Prostate gland (tissue), 2 donors: Measurements from ENCODE around the gene FRMPD4. TPM values are rescaled to one million over a fixed set of nuclear protein-coding genes. Genes with fewer than 3 reads are reported as not detected.

Experiments used
- DNase-seq: peaks from one replicate; pipeline ENCODE4 v3.0.0-alpha.2; 2019; ENCODE audit warnings: low spot score
- H3K27ac ChIP-seq, 2 donors: fragments of 200-600 bp; sonication (generic); 2 replicates each; pipeline ENCODE4 v1.5.1; 2017 to 2019
- H3K27me3 ChIP-seq: fragments of 200-600 bp; sonication (generic); replicated peaks from 2 replicates; pipeline ENCODE4 v1.5.1; 2019; ENCODE audit not compliant: insufficient read depth
- H3K36me3 ChIP-seq, 2 donors: fragments of 200-600 bp; sonication (generic); 1 replicate in 1 of 2; 2 replicates in 1 of 2; pipeline versions ENCODE4 v1.5.1 to v1.8.1; 2017 to 2019
- H3K4me1 ChIP-seq: fragments of 200-600 bp; sonication (generic); replicated peaks from 2 replicates; pipeline ENCODE4 v1.5.1; 2019
- H3K4me3 ChIP-seq, 2 donors: fragments of 200-600 bp; sonication (generic); 2 replicates each; pipeline ENCODE4 v1.5.1; 2017 to 2019
- H3K9me3 ChIP-seq: fragments of 200-600 bp; sonication (generic); 2 replicates; pipeline ENCODE4 v1.5.1; 2017
- CTCF ChIP-seq, 4 experiments: fragments of 200-600 bp in 2 of 4; fragments of 450-650 bp in 2 of 4; sonication (generic) in 2 of 4; IDR thresholded peaks; 1 replicate in 3 of 4; 2 replicates in 1 of 4; pipeline ENCODE4 v1.5.1; 2016 to 2019; ENCODE audit warnings: antibody characterized with exemption in 4 of 4, mild to moderate bottlenecking in 2 of 4, moderate library complexity in 2 of 4
- POLR2A ChIP-seq: fragments of 450-650 bp; IDR thresholded peaks from one replicate; pipeline ENCODE4 v1.6.1; 2016; ENCODE audit warnings: antibody characterized with exemption, mild to moderate bottlenecking
- POLR2AphosphoS5 ChIP-seq: sonication (generic); formaldehyde crosslinking; IDR thresholded peaks from one replicate; pipeline ENCODE4 v1.6.1; 2017; ENCODE audit warnings: antibody characterized with exemption
- WGBS: methylation state at CpG from one replicate; pipeline ENCODE4 v1.1.5; 2018; 5-methylcytosine and 5-hydroxymethylcytosine counted together
- intact Hi-C: fragments of 100-400 bp; cut with DNase I; formaldehyde crosslinking; loops from one replicate; pipeline ENCODE4 v1.14.2; 2022
- total RNA-seq, 2 donors: library from RNA; depleted of rRNA; stranded (reverse); fragments of >200 nt; gene quantifications; one replicate each; pipeline ENCODE4 v1.1.0, GENCODE V29; 2016

Gene FRMPD4
- total RNA-seq, 2 donors from 2014 or later = 0.09 to 1.2 TPM

GRCh38 chrX:12403474-12404082 is 265.3 kb downstream of the FRMPD4 start:
- no peaks in the 10 kb centered on the region for H3K4me1 ChIP-seq
- DNase-seq = no peak
- intact Hi-C loops = no loop called here
- TF ChIP-seq CTCF (IDR thresholded peaks at IDR 0.05) (no peak), POLR2AphosphoS5 (no peak), POLR2A (no peak)
- no peaks in the 10 kb centered on the region for H3K27me3 ChIP-seq
- no peak overlapping the region for H3K4me3 ChIP-seq
- H3K36me3 ChIP-seq = no peaks in the 10 kb centered on the region
- no peak overlapping the region for H3K27ac ChIP-seq
- 95% methylated on average over 3 of the region's 3 CpGs for WGBS
- H3K9me3 ChIP-seq = no peaks in the 10 kb centered on the region

GRCh38 chrX:12405306-12405705 is 267.0 kb downstream of the FRMPD4 start:
- WGBS = 81% methylated on average over 2 of the region's 2 CpGs
- intact Hi-C loops = no loop called here
- no peak overlapping the region for H3K27ac ChIP-seq
- H3K4me1 ChIP-seq = no peaks in the 10 kb centered on the region
- no peaks in the 10 kb centered on the region for H3K9me3 ChIP-seq
- no peaks in the 10 kb centered on the region for H3K36me3 ChIP-seq
- H3K4me3 ChIP-seq = no peak overlapping the region
- TF ChIP-seq CTCF (IDR thresholded peaks at IDR 0.05) = no peak
- no peak for TF ChIP-seq POLR2AphosphoS5
- no peak for TF ChIP-seq POLR2A
- DNase-seq = no peak
- H3K27me3 ChIP-seq = no peaks in the 10 kb centered on the region

GRCh38 chrX:12410523-12410922 is 272.2 kb downstream of the FRMPD4 start:
- no peaks in the 10 kb centered on the region for H3K27me3 ChIP-seq
- no peak for TF ChIP-seq POLR2A
- TF ChIP-seq CTCF (IDR thresholded peaks at IDR 0.05) = no peak
- no peak for TF ChIP-seq POLR2AphosphoS5
- 83% methylated on average over 6 of the region's 6 CpGs for WGBS
- H3K36me3 ChIP-seq = no peaks in the 10 kb centered on the region
- H3K27ac ChIP-seq = no peak overlapping the region
- no peak overlapping the region for H3K4me3 ChIP-seq
- no peak for DNase-seq
- intact Hi-C loops = no loop called here
- no peaks in the 10 kb centered on the region for H3K4me1 ChIP-seq
- no peaks in the 10 kb centered on the region for H3K9me3 ChIP-seq

- WGBS = 100% methylated on average over 1 of the region's 1 CpG
- TF ChIP-seq CTCF (IDR thresholded peaks at IDR 0.05) (no peak), POLR2A (no peak), POLR2AphosphoS5 (no peak)
Measured at GRCh38 chrX:12411831-12412230, 273.6 kb downstream of the FRMPD4 start.

GRCh38 chrX:12412561-12412960 is 274.3 kb downstream of the FRMPD4 start:
- intact Hi-C loops = no loop called here
- H3K4me3 ChIP-seq = no peak overlapping the region
- no peaks in the 10 kb centered on the region for H3K27me3 ChIP-seq
- no peak for DNase-seq
- H3K9me3 ChIP-seq = no peaks in the 10 kb centered on the region
- H3K27ac ChIP-seq = no peak overlapping the region
- no peaks in the 10 kb centered on the region for H3K4me1 ChIP-seq
- 100% methylated on average over 1 of the region's 1 CpG for WGBS
- TF ChIP-seq CTCF (IDR thresholded peaks at IDR 0.05) (no peak), POLR2AphosphoS5 (no peak), POLR2A (no peak)
- H3K36me3 ChIP-seq = no peaks in the 10 kb centered on the region

More at GRCh38 chrX:12411831-12412230, 273.6 kb downstream of the FRMPD4 start:
- no peaks in the 10 kb centered on the region for H3K4me1 ChIP-seq
- no peak for DNase-seq
- H3K27me3 ChIP-seq = no peaks in the 10 kb centered on the region
- H3K27ac ChIP-seq = no peak overlapping the region
- intact Hi-C loops = no loop called here
- H3K4me3 ChIP-seq = no peak overlapping the region
- H3K36me3 ChIP-seq = no peaks in the 10 kb centered on the region
- H3K9me3 ChIP-seq = no peaks in the 10 kb centered on the region
